ENCODE measurements around the gene MEGF9.

Gene MEGF9

GRCh38 chr9:120637919-120638318, 76.4 kb downstream of the MEGF9 start:
- no peaks in the 10 kb centered on the region for H3K27me3 ChIP-seq (ENCODE audit: control insufficient read depth, low read length)
- no peak overlapping the region for H3K4me3 ChIP-seq (ENCODE audit: low read length)
- H4K20me1 ChIP-seq (ENCODE audit: control insufficient read depth, insufficient read depth, low read depth, low read length), result no peaks in the 10 kb centered on the region
- H3K9me3 ChIP-seq (ENCODE audit: control insufficient read depth, insufficient read depth, low read length), result no peaks in the 10 kb centered on the region
- no peaks in the 10 kb centered on the region for H3K36me3 ChIP-seq (ENCODE audit: control insufficient read depth, low read length)
- H3K4me1 ChIP-seq (ENCODE audit: control insufficient read depth, low read length), result no peaks in the 10 kb centered on the region
- no peak for TF ChIP-seq CTCF (IDR thresholded peaks at IDR 0.05; ENCODE audit: low read depth, low read length, poor library complexity, severe bottlenecking)
- no peak for TF ChIP-seq EZH2phosphoT487 (IDR thresholded peaks at IDR 0.05; ENCODE audit: borderline replicate concordance, low read length)
- H3F3A ChIP-seq (ENCODE audit: control insufficient read depth, insufficient read depth), result no peaks in the 10 kb centered on the region
- H3K27ac ChIP-seq (ENCODE audit: low read depth, low read length), result no peak overlapping the region
- H3K4me2 ChIP-seq (ENCODE audit: low read length), result no peak overlapping the region
- H3K9me2 ChIP-seq (replicated peaks; ENCODE audit: control insufficient read depth, low read length), result no peaks in the 10 kb centered on the region
- no peaks in the 10 kb centered on the region for H3K79me2 ChIP-seq (ENCODE audit: control insufficient read depth, low read length)

- H3K9me3 ChIP-seq (ENCODE audit: control insufficient read depth, insufficient read depth, low read length), result no peaks in the 10 kb centered on the region
- H3K4me1 ChIP-seq (ENCODE audit: control insufficient read depth, low read length), result no peaks in the 10 kb centered on the region
- H3K27ac ChIP-seq (ENCODE audit: low read depth, low read length), result no peak overlapping the region
- no peaks in the 10 kb centered on the region for H3K36me3 ChIP-seq (ENCODE audit: control insufficient read depth, low read length)
- H3F3A ChIP-seq (ENCODE audit: control insufficient read depth, insufficient read depth), result no peaks in the 10 kb centered on the region
- H3K79me2 ChIP-seq (ENCODE audit: control insufficient read depth, low read length), result no peaks in the 10 kb centered on the region
- no peak overlapping the region for H3K4me2 ChIP-seq (ENCODE audit: low read length)
- H3K9me2 ChIP-seq (replicated peaks; ENCODE audit: control insufficient read depth, low read length), result no peaks in the 10 kb centered on the region
- H3K4me3 ChIP-seq (ENCODE audit: low read length), result no peak overlapping the region
- H3K27me3 ChIP-seq (ENCODE audit: control insufficient read depth, low read length), result no peaks in the 10 kb centered on the region
- TF ChIP-seq CTCF (IDR thresholded peaks at IDR 0.05; ENCODE audit: low read depth, low read length, poor library complexity, severe bottlenecking) (no peak), EZH2phosphoT487 (IDR thresholded peaks at IDR 0.05; ENCODE audit: borderline replicate concordance, low read length) (no peak)
- no peaks in the 10 kb centered on the region for H4K20me1 ChIP-seq (ENCODE audit: control insufficient read depth, insufficient read depth, low read depth, low read length)
Observed at GRCh38 chr9:120636194-120636957, 77.9 kb downstream of the MEGF9 start.

DNA sequence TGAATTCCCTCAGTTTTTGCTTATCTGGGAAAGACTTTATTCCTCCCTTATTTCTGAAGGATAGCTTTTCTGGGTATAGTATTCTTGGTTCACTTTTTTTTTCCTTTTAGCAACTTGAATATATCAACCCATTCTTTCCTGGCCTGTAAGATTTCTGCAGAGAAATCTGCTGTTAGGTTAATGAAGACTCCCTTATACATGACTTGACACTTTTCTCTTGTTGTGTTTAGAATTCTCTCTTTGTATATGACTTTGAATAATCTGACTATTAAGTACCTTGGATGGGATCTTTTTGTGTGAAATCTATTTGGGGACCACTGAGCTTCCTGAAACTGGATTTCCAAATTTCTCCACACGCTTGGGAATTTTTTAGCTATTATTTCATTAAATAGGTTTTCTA, 79.3 kb downstream of the MEGF9 start:
- no peaks in the 10 kb centered on the region for H3K79me2 ChIP-seq (ENCODE audit: control insufficient read depth, low read length)
- H3K4me1 ChIP-seq (ENCODE audit: control insufficient read depth, low read length), result no peaks in the 10 kb centered on the region
- no peak overlapping the region for H3K4me3 ChIP-seq (ENCODE audit: low read length)
- H3K9me2 ChIP-seq (replicated peaks; ENCODE audit: control insufficient read depth, low read length), result no peaks in the 10 kb centered on the region
- no peak overlapping the region for H3K27ac ChIP-seq (ENCODE audit: low read depth, low read length)
- no peaks in the 10 kb centered on the region for H3K27me3 ChIP-seq (ENCODE audit: control insufficient read depth, low read length)
- no peaks in the 10 kb centered on the region for H3K36me3 ChIP-seq (ENCODE audit: control insufficient read depth, low read length)
- H4K20me1 ChIP-seq (ENCODE audit: control insufficient read depth, insufficient read depth, low read depth, low read length), result no peaks in the 10 kb centered on the region
- H3K9me3 ChIP-seq (ENCODE audit: control insufficient read depth, insufficient read depth, low read length), result no peaks in the 10 kb centered on the region
- TF ChIP-seq CTCF (IDR thresholded peaks at IDR 0.05; ENCODE audit: low read depth, low read length, poor library complexity, severe bottlenecking) (no peak), EZH2phosphoT487 (IDR thresholded peaks at IDR 0.05; ENCODE audit: borderline replicate concordance, low read length) (no peak)
- H3F3A ChIP-seq (ENCODE audit: control insufficient read depth, insufficient read depth), result no peaks in the 10 kb centered on the region
- H3K4me2 ChIP-seq (ENCODE audit: low read length), result no peak overlapping the region

All from DOHH2 (cell line).